Activated B cell treated with CpG ODN at 0.5 μM for 24 hours (primary cell): ENCODE data around the gene GPATCH2L. TPM values are rescaled to one million over a fixed set of nuclear protein-coding genes. Genes with fewer than 3 reads are reported as not detected.
A peak's percentile ranks its signal among the peaks of the same experiment; 100 is the strongest.

ENCODE experiments used
- ATAC-seq: fragments of 200-7000 bp; cut with Tn5 transposase; one replicate; pipeline ENCODE4 v1.10.0; 2021; ENCODE audit warnings: low read depth, mild to moderate bottlenecking, moderate library complexity
- CTCF ChIA-PET: fragments of 350-600 bp; sonication (Branson Sonifier 250); formaldehyde crosslinking; loops from one replicate; lab custom pipeline; 2021; ENCODE audit warnings: antibody characterized with exemption; lab: Charles Lee
- POLR2A ChIA-PET: fragments of 350-600 bp; sonication (Branson Sonifier 250); formaldehyde crosslinking; loops from one replicate; lab custom pipeline; 2021; ENCODE audit warnings: antibody characterized with exemption; lab: Charles Lee
- DNase-seq: peaks from one replicate; pipeline ENCODE4 v3.0.0; 2022
- H3K27ac Mint-ChIP-seq: one replicate; pipeline ENCODE4 v1.8.0; 2020; ENCODE audit warnings: mixed read lengths
- H3K27me3 Mint-ChIP-seq: one replicate; pipeline ENCODE4 v1.8.0; 2021; ENCODE audit warnings: mixed read lengths
- H3K36me3 Mint-ChIP-seq: one replicate; pipeline ENCODE4 v1.8.0; 2021; ENCODE audit warnings: low read depth, mixed read lengths
- H3K4me1 Mint-ChIP-seq: one replicate; pipeline ENCODE4 v1.8.0; 2021; ENCODE audit warnings: mixed read lengths
- H3K4me3 Mint-ChIP-seq: one replicate; pipeline ENCODE4 v1.8.0; 2020; ENCODE audit warnings: mild to moderate bottlenecking, mixed read lengths
- H3K9me3 Mint-ChIP-seq: one replicate; pipeline ENCODE4 v1.8.0; 2020; ENCODE audit warnings: mixed read lengths
- CTCF ChIP-seq: fragments of 200-600 bp; IDR thresholded peaks from one replicate; pipeline ENCODE4 v1.8.0; 2022; ENCODE audit warnings: antibody characterized with exemption, mild to moderate bottlenecking
- intact Hi-C: fragments of 100-400 bp; cut with micrococcal nuclease; formaldehyde crosslinking; loops from one replicate; pipeline ENCODE4 v1.15.1; 2024
- total RNA-seq: library from RNA; stranded (reverse); gene quantifications from 2 replicates; pipeline ENCODE4 v1.2.3, GENCODE V29; 2022

The GPATCH2L gene
- total RNA-seq, 1 donor from 2014 or later, result 82.3 TPM

DNA sequence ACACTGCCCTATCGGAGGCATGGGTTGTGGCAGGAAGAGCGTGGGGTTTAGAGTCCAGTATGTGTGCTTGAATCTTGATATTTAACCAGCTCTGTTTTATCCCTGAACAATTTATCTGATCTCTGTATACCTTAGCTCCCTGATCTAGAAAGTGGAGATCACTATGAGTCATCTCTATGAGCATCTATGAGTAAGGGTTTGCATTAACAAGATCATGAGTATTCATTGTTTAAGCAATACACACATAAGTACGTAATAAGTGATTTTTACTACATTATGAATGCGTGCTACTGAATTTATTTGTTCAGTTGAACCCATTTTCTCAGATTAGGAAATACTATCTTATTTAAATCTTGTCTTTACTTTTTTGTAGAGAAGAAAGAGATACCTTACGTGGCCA lies 49.4 kb downstream of the GPATCH2L start:
- ChIA-PET POLR2A (no interaction called here), CTCF (no interaction called here)
- no peak for DNase-seq
- no peaks in the 10 kb centered on the region for H3K9me3 Mint-ChIP-seq
- no peaks in the 10 kb centered on the region for H3K27me3 Mint-ChIP-seq
- H3K27ac Mint-ChIP-seq, result no peak overlapping the region
- TF ChIP-seq CTCF, result no peak
- no peak overlapping the region for H3K4me3 Mint-ChIP-seq
- peaks cover 7% of the 10 kb centered on the region for H3K4me1 Mint-ChIP-seq
- intact Hi-C loops, result no loop called here
- ATAC-seq, result no peak
- H3K36me3 Mint-ChIP-seq, result peaks cover 77% of the 10 kb centered on the region

DNA sequence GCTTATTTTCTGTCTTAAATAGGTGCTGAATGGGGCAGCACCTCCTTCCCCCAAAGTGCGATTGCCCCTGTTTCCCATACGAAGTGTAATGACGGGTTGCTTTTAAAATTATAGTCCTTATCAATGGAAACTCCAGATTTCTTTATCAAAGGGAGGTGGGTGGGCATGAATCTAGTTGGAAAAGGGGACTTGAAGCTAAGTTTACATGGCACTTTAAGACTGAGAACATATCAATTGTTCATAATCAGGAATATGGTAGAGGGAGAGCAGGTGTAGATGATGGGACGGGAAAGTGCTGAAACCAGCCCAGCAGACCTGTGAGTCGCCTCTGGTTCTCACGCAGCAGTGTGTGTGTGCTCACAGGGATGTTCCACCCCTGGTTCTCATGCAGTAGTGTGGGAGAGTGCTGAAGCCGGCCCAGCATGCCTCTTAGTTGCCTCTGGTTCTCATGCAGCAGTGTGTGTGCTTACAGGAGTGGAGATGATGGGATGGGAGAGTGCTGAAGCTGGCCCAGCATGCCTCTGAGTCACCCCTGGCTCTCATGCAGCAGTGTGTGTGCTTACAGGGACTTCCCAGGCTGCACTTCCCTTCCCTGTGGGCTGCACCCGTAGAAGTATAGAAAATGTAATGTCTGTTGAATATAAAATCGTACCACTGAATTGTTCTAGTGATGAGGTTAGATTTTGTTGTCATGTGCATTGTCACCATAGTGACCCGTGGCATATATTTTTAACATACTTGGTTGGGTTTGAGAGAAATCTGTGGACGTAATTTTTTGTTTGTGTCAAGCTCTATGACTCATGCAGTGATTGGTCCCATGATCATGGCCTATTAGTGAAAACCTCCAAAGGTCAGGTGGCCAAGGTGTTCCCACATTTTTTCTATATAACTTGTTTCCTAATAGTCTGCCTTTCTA lies 51.6 kb downstream of the GPATCH2L start:
- ChIA-PET CTCF (no interaction called here), POLR2A (no interaction called here)
- intact Hi-C loops, result no loop called here
- no peak for TF ChIP-seq CTCF
- H3K9me3 Mint-ChIP-seq, result no peaks in the 10 kb centered on the region
- DNase-seq, result no peak
- H3K27ac Mint-ChIP-seq, result peak overlapping the region; percentile 21
- H3K4me3 Mint-ChIP-seq, result no peak overlapping the region
- no peaks in the 10 kb centered on the region for H3K27me3 Mint-ChIP-seq
- H3K4me1 Mint-ChIP-seq, result peaks cover 7% of the 10 kb centered on the region
- H3K36me3 Mint-ChIP-seq, result peaks cover 63% of the 10 kb centered on the region
- peak; percentile 71 for ATAC-seq

GRCh38 chr14:76204461-76205230 lies 52.9 kb downstream of the GPATCH2L start:
- Mint-ChIP-seq H3K27ac (no peak overlapping the region), H3K4me1 (peaks cover 7% of the 10 kb centered on the region), H3K4me3 (no peak overlapping the region), H3K9me3 (no peaks in the 10 kb centered on the region), H3K36me3 (peaks cover 53% of the 10 kb centered on the region), H3K27me3 (no peaks in the 10 kb centered on the region)
- no peak for TF ChIP-seq CTCF
- CTCF ChIA-PET, result no interaction called here
- DNase-seq, result no peak
- no peak for ATAC-seq
- POLR2A ChIA-PET, result no interaction called here
- intact Hi-C loops, result no loop called here

DNA sequence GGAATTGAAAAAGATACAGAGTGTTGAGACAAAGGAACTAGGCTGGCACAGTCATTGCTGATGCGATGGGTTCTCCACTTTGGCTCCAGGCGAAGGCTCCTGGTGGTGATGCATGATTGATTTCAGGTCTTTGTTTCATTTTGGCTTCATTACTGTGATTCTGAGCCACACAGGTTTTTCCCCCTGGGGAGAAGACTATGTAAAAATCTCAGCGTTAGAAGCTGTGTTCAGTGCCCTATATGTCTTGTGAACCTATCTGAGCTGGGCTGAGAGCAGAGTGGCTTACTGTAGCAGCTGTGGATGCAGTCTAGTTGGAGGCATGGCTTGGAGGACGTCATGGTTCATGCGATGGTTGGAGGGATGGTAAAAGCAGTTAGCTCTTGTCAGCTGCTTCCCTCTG lies 54.0 kb downstream of the GPATCH2L start:
- peaks cover 7% of the 10 kb centered on the region for H3K4me1 Mint-ChIP-seq
- no peak overlapping the region for H3K4me3 Mint-ChIP-seq
- CTCF ChIA-PET, result no interaction called here
- H3K9me3 Mint-ChIP-seq, result no peaks in the 10 kb centered on the region
- TF ChIP-seq CTCF, result no peak
- ATAC-seq (no peak), DNase-seq (no peak)
- H3K27me3 Mint-ChIP-seq, result no peaks in the 10 kb centered on the region
- POLR2A ChIA-PET, result no interaction called here
- H3K36me3 Mint-ChIP-seq, result peaks cover 43% of the 10 kb centered on the region
- H3K27ac Mint-ChIP-seq, result no peak overlapping the region
- intact Hi-C loops, result no loop called here

- DNase-seq (no peak), ATAC-seq (no peak)
- Mint-ChIP-seq H3K36me3 (peaks cover 18% of the 10 kb centered on the region), H3K27me3 (no peaks in the 10 kb centered on the region), H3K27ac (no peak overlapping the region), H3K9me3 (no peaks in the 10 kb centered on the region), H3K4me3 (no peak overlapping the region), H3K4me1 (peaks cover 4% of the 10 kb centered on the region)
- intact Hi-C loops, result no loop called here
- CTCF ChIA-PET, result no interaction called here
- TF ChIP-seq CTCF, result no peak
- POLR2A ChIA-PET, result no interaction called here
These were observed 56.6 kb downstream of the GPATCH2L start for GRCh38 chr14:76208340-76208739.
